GM12878 (cell line): ENCODE measurements around the gene C14orf93. TPM values are rescaled to one million over a fixed set of nuclear protein-coding genes. Genes with fewer than 3 reads are reported as not detected.

Experiments
- ATAC-seq: fragments of 200-7000 bp; cut with Tn5 transposase; 3 replicates; pipeline ENCODE4 v1.9.1; 2020; ENCODE audit warnings: mild to moderate bottlenecking, moderate library complexity
- Bru-seq: library from RNA; stranded (reverse); fragments of 400-500 nt; gene quantifications from one replicate; lab custom pipeline; 2021; lab: Mats Ljungman, UMichigan
- BruChase-seq, 2 experiments: library from RNA; stranded (reverse); fragments of 400-500 nt; gene quantifications; one replicate each; lab custom pipeline; 2021; lab: Mats Ljungman, UMichigan
- BruUV-seq: library from RNA; stranded (reverse); fragments of 400-500 nt; replicated peaks from 2 replicates; lab custom pipeline; 2021; lab: Mats Ljungman, UMichigan
- CTCF ChIA-PET: fragments of 300-600 bp; sonication (Branson Sonifier 250); formaldehyde crosslinking; extraction: SDS; loops from one replicate; lab custom pipeline; 2021; ENCODE audit warnings: inconsistent platforms; lab: Yijun Ruan, JAX
- POLR2A ChIA-PET: fragments of 350-600 bp; formaldehyde crosslinking; extraction: SDS; loops from one replicate; lab custom pipeline; 2021; ENCODE audit warnings: inconsistent platforms; lab: Charles Lee
- RAD21 ChIA-PET: fragments of 300-600 bp; sonication (Branson Sonifier 250); formaldehyde crosslinking; loops from one replicate; lab custom pipeline; 2023; ENCODE audit warnings: antibody characterized with exemption; ENCODE audit not compliant: unreplicated experiment; lab: Charles Lee
- SMC1A ChIA-PET: fragments of 300-600 bp; sonication (Branson Sonifier 250); formaldehyde crosslinking; loops from one replicate; lab custom pipeline; 2023; ENCODE audit not compliant: unreplicated experiment, uncharacterized antibody; lab: Charles Lee
- DNase-seq: peaks from one replicate; pipeline ENCODE4 v3.0.0-alpha.2; 2011; ENCODE audit warnings: low read depth, low spot score
- FAIRE-seq: peaks from 3 replicates; lab custom pipeline; 2011; peaks lifted over from hg19 to GRCh38; lab: Jason Lieb, UNC
- H2AFZ ChIP-seq: 2 replicates; pipeline ENCODE4 v1.6.0; 2011; ENCODE audit warnings: low read depth, low read length, control low read depth; ENCODE audit not compliant: control insufficient read depth
- H3K27ac ChIP-seq: 2 replicates; pipeline ENCODE4 v1.5.1; 2011; ENCODE audit warnings: control low read depth; ENCODE audit not compliant: control insufficient read depth, insufficient read depth
- H3K27me3 ChIP-seq, 2 experiments: replicated peaks in 1 of 2; 2 replicates each; pipeline versions ENCODE4 v1.6.0 to v1.6.1; 2011; ENCODE audit warnings: low read length in 1 of 2; ENCODE audit not compliant: control insufficient read depth in 2 of 2, insufficient read depth in 2 of 2
- H3K36me3 ChIP-seq, 2 experiments: 2 replicates each; pipeline ENCODE4 v1.5.1; 2011; ENCODE audit warnings: low read length in 1 of 2; ENCODE audit not compliant: control insufficient read depth in 2 of 2, insufficient read depth in 2 of 2
- H3K4me1 ChIP-seq: 2 replicates; pipeline ENCODE4 v1.6.1; 2011; ENCODE audit warnings: mild to moderate bottlenecking, low read length, moderate library complexity, mixed read lengths; ENCODE audit not compliant: control insufficient read depth, insufficient read depth
- H3K4me2 ChIP-seq: 2 replicates; pipeline ENCODE4 v1.6.0; 2011; ENCODE audit warnings: control low read depth; ENCODE audit not compliant: control insufficient read depth, insufficient read depth
- H3K4me3 ChIP-seq: fragments of 200-600 bp; sonication (generic); 2 replicates; pipeline ENCODE4 v1.5.1; 2016
- H3K79me2 ChIP-seq: 2 replicates; pipeline ENCODE4 v1.6.0; 2011; ENCODE audit warnings: low read length; ENCODE audit not compliant: control insufficient read depth, insufficient read depth
- H3K9ac ChIP-seq: 2 replicates; pipeline ENCODE4 v1.8.0; 2011; ENCODE audit warnings: low read length, control low read depth, mixed read lengths; ENCODE audit not compliant: control insufficient read depth, insufficient read depth
- H3K9me3 ChIP-seq: replicated peaks from 3 replicates; pipeline ENCODE4 v1.5.1; 2011; ENCODE audit warnings: mild to moderate bottlenecking, low read length; ENCODE audit not compliant: control insufficient read depth, insufficient read depth
- H4K20me1 ChIP-seq: 2 replicates; pipeline ENCODE4 v1.6.0; 2011; ENCODE audit not compliant: control insufficient read depth, insufficient read depth
- EED ChIP-seq: sonication (generic); IDR thresholded peaks from 2 replicates; pipeline ENCODE4 v1.6.1; 2016; ENCODE audit warnings: antibody characterized with exemption, low read depth
- EP300 ChIP-seq, 2 experiments: fragments of 150-350 bp in 1 of 2; IDR thresholded peaks; 2 replicates each; pipeline ENCODE4 v1.6.1; 2011 to 2012; ENCODE audit warnings: low read depth in 2 of 2, low read length in 2 of 2, borderline replicate concordance in 1 of 2, improper control_type of control experiment in 1 of 2, inconsistent platforms in 1 of 2; ENCODE audit not compliant: control insufficient read depth in 1 of 2
- KDM1A ChIP-seq: fragments of 200-600 bp; sonication (generic); IDR thresholded peaks from 2 replicates; pipeline ENCODE4 v1.6.1; 2016; ENCODE audit warnings: borderline replicate concordance
- MXI1 ChIP-seq: fragments of 150-350 bp; IDR thresholded peaks from 2 replicates; pipeline ENCODE4 v1.6.1; 2011; ENCODE audit warnings: low read depth, mild to moderate bottlenecking, inconsistent platforms, low read length, improper control_type of control experiment
- NRF1 ChIP-seq: conservative IDR thresholded peaks from 2 replicates; pipeline ENCODE4 v1.6.1; 2011; ENCODE audit warnings: mild to moderate bottlenecking, low read depth, low read length, improper control_type of control experiment
- POLR2A ChIP-seq: IDR thresholded peaks from 2 replicates; pipeline ENCODE4 v1.6.1; 2011; ENCODE audit warnings: low read depth, mild to moderate bottlenecking, low read length
- POU2F2 ChIP-seq: IDR thresholded peaks from 3 replicates; pipeline ENCODE4 v1.6.1; 2011; ENCODE audit warnings: low read depth, mild to moderate bottlenecking, low read length, borderline replicate concordance
- WGBS: methylation state at CpG from one replicate; pipeline ENCODE4 v1.1.6; 2016; ENCODE audit warnings: low lambda C conversion rate; ENCODE audit not compliant: insufficient replicate concordance, insufficient coverage; ENCODE audit errors: missing lambda C conversion rate; 5-methylcytosine and 5-hydroxymethylcytosine counted together
- in situ Hi-C: fragments of 300-500 bp; cut with MboI; formaldehyde crosslinking; loops from 9 replicates; pipeline ENCODE4 v1.14.3; 2018; ENCODE audit warnings: mixed read lengths
- intact Hi-C: fragments of 100-400 bp; cut with micrococcal nuclease; formaldehyde crosslinking; loops from one replicate; pipeline ENCODE4 v1.14.2; 2022; ENCODE audit not compliant: unreplicated experiment
- long read RNA-seq, 2 experiments: library from polyadenylated mRNA; unstranded; transcript quantifications; one replicate each; pipeline ENCODE4 v2.0.0, GENCODE V29; 2019 to 2020
- polyA minus RNA-seq, 3 experiments: library from RNA; depleted of rRNA, polyadenylated mRNA; stranded (reverse); fragments of >200 nt; gene quantifications; 2 replicates each; pipeline ENCODE4 v1.2.3, GENCODE V29; 2011
- polyA plus RNA-seq, 11 experiments: library from polyadenylated mRNA; depleted of rRNA in 4 of 11; unstranded in 6 of 11; stranded (reverse) in 5 of 11; fragments of >200 nt; fragmentation: Nextera tagmentation in 4 of 11; fragmentation: Illumina TruSeq in 1 of 11; extraction: Ambion mirVana in 4 of 11; extraction: Trizol in 1 of 11; gene quantifications; 1 replicate in 1 of 11; 2 replicates in 10 of 11; pipeline versions ENCODE4 v1.2.1 to v1.2.3, GENCODE V29; 2011 to 2016; ENCODE audit warnings: inconsistent platforms in 2 of 11, missing spikeins in 2 of 11, low read depth in 1 of 11
- total RNA-seq, 4 experiments: library from RNA; depleted of rRNA in 3 of 4; stranded (reverse); fragments of >200 nt in 3 of 4; fragmentation: Illumina TruSeq in 1 of 4; extraction: Trizol in 1 of 4; gene quantifications; 2 replicates each; pipeline versions ENCODE4 v1.2.1 to v1.2.3, GENCODE V29; 2013 to 2021
- TF ChIP-seq, protein P1 (sequence below): IDR thresholded peaks from 2 replicates; pipeline ENCODE4 v1.6.1; 2012; ENCODE audit warnings: improper control_type of control experiment, low read depth, low read length; ENCODE audit not compliant: insufficient replicate concordance

Gene C14orf93, protein sequence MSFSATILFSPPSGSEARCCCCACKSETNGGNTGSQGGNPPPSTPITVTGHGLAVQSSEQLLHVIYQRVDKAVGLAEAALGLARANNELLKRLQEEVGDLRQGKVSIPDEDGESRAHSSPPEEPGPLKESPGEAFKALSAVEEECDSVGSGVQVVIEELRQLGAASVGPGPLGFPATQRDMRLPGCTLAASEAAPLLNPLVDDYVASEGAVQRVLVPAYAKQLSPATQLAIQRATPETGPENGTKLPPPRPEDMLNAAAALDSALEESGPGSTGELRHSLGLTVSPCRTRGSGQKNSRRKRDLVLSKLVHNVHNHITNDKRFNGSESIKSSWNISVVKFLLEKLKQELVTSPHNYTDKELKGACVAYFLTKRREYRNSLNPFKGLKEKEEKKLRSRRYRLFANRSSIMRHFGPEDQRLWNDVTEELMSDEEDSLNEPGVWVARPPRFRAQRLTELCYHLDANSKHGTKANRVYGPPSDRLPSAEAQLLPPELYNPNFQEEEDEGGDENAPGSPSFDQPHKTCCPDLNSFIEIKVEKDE
- 7.3 and 7.7 TPM in 2 replicates for total RNA-seq (2013; cell fraction: nucleolus; rRNA removed)
- total RNA-seq (2014; rRNA removed) (11.5 and 12.2 TPM in 2 replicates), total RNA-seq (2014; rRNA removed; fragmentation: Illumina TruSeq; extraction: Trizol) (9.8 and 10.0 TPM in 2 replicates), total RNA-seq (2021) (8.5 and 11.1 TPM in 2 replicates), polyA plus RNA-seq (2011; rRNA removed) (11.7 and 13.7 TPM in 2 replicates), polyA plus RNA-seq (2014; fragmentation: Illumina TruSeq; extraction: Trizol) (10.4 and 13.9 TPM in 2 replicates), polyA plus RNA-seq (2014; fragmentation: Nextera tagmentation; extraction: Ambion mirVana) (1 to 10 TPM; 1.8 to 2.1 TPM), polyA plus RNA-seq (2014; rRNA removed) (10.5 and 12.9 TPM in 2 replicates), polyA plus RNA-seq (2016; fragmentation: Nextera tagmentation; extraction: Ambion mirVana) (1 to 10 TPM; 7.1 to 7.9 TPM), polyA minus RNA-seq (2011; rRNA and poly(A)+ RNA removed) (28.1 and 36.9 TPM in 2 replicates), Bru-seq, nascent RNA (percentile 61 among the genes with signal in this experiment), BruChase-seq, experiment 1, labeled RNA remaining after a 6-hour chase (percentile 57 among the genes with signal in this experiment), BruChase-seq, experiment 2, labeled RNA remaining after a 2-hour chase (percentile 62 among the genes with signal in this experiment)
- polyA plus RNA-seq (2011; ENCODE audit: low read depth), result 2.8 TPM
- 17.2 and 18.7 TPM in 2 replicates for polyA plus RNA-seq (2011; cell fraction: cytosol; rRNA removed)
- polyA plus RNA-seq (2011; cell fraction: nucleus; rRNA removed), result 18.2 and 20.7 TPM in 2 replicates
- 4.7 and 7.5 TPM in 2 replicates for polyA plus RNA-seq (2012)
- 3.1 and 6.5 TPM in 2 replicates for polyA minus RNA-seq (2011; cell fraction: cytosol; rRNA and poly(A)+ RNA removed)
- polyA minus RNA-seq (2011; cell fraction: nucleus; rRNA and poly(A)+ RNA removed), result 2.4 and 4.1 TPM in 2 replicates
- long read RNA-seq, experiment 1, partial matches to known transcripts, result 1 of 5 reads
- long read RNA-seq, experiment 1, other reads (novel, unspliced or antisense), result 1 of 5 reads
- long read RNA-seq, experiment 2, transcript C14orf93-201 (7 exons, 3,354 nt), result major isoform, 11 of 24 reads
- long read RNA-seq, experiment 2, partial matches to known transcripts, result 2 of 24 reads
- long read RNA-seq, experiment 2, other reads (novel, unspliced or antisense), result 7 of 24 reads

DNA sequence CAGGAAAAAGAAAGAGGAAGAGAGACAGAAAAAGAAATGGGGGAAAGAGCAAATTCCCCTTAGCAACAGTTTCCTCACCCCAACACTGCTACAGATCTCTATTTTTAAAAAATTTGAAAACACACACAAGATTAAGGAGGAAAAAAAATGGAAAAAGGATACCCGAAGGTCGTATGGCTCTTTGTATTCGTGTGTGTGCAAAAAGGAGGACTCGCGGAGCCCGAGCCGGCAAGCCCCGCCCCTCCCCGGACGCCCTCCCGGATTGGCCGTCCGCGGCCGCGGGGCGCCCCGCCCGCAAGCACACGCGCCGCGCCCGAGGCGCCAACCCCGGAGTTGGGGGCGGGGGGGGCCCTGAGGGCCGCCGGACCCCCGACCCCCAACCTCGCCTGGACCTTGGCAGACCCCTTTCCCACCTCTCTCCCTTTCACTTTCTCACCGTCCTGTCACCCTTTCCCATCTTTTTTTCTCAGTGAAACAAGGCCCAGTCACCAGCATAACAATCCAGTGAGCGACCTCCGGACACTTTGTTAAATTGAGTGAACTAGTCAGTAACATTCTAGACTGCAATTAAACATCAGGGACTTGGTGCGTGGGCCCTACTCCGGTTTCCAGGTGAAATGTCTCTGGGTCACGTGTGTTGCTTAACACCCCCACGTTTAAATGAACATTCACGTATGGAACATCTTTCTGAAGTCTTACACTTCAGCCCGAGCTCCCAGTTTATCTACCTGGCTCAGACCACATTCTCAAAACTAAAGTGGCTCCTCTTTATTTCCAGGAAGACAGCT is at the start of gene C14orf93:
Gene C14orf93, minus strand, starts transcription at position 205 of the 788 bp plus-strand sequence. CDS start 11,120 bp downstream, outside the sequence.
- BruUV-seq, result no TSS peak
- 2% methylated on average over 18 of the region's 40 CpGs for WGBS
- SMC1A ChIA-PET, result interaction anchor here (0.6 to 1.9 kb wide), 6 partner anchors 10 to 37 kb away, joined by 3 to 5 read pairs (median 4); no protein-coding TSS in a partner anchor
- ATAC-seq (peak; percentile 62), DNase-seq (no peak), FAIRE-seq (peak; percentile 35)
- intact Hi-C loops, result no loop called here
- in situ Hi-C loops, result no loop called here
- peaks cover 9% of the 10 kb centered on the region for H3K79me2 ChIP-seq
- peak within 1 kb of the TSS; percentile 98 for H3K4me2 ChIP-seq
- H3K9ac ChIP-seq, result peak within 1 kb of the TSS; percentile 84
- RAD21 ChIA-PET, result interaction anchor here (0.6 to 1.4 kb wide), 4 partner anchors 10 to 24 kb away, joined by 3 to 5 read pairs (median 4); no protein-coding TSS in a partner anchor
- POLR2A ChIA-PET, result interaction anchor here (0.7 to 1.1 kb wide), 2 partner anchors 10 to 270 kb away, joined by 3 to 7 read pairs; no protein-coding TSS in a partner anchor
- peak within 1 kb of the TSS; percentile 82 for H3K27ac ChIP-seq
- no peaks in the 10 kb centered on the region for H3K36me3 ChIP-seq
- peak within 1 kb of the TSS; percentile 85 for H2AFZ ChIP-seq
- H3K27me3 ChIP-seq, result no peaks in the 10 kb centered on the region
- H3K4me3 ChIP-seq, result peak within 1 kb of the TSS; percentile 76
- H4K20me1 ChIP-seq, result no peaks in the 10 kb centered on the region
- H3K9me3 ChIP-seq, result no peaks in the 10 kb centered on the region
- CTCF ChIA-PET, result interaction anchor here (0.9 to 1.7 kb wide), 4 partner anchors 19 to 61 kb away, joined by 3 to 5 read pairs (median 3); no protein-coding TSS in a partner anchor
- H3K4me1 ChIP-seq, result peaks cover 21% of the 10 kb centered on the region
- TF ChIP-seq POLR2A (peak; percentile 45), NRF1 (no peak), EP300 (IDR thresholded peaks at IDR 0.05; ENCODE audit: borderline replicate concordance in 1 of 2, control insufficient read depth in 1 of 2, low read depth in 2 of 2, low read length in 2 of 2) (no peak), POU2F2 (no peak), KDM1A (0 out of 2 replicates have a peak, but pooled peaks have one; percentile 66), EED (no peak), MXI1 (peak; percentile 76)
- TF ChIP-seq, protein P1, sequence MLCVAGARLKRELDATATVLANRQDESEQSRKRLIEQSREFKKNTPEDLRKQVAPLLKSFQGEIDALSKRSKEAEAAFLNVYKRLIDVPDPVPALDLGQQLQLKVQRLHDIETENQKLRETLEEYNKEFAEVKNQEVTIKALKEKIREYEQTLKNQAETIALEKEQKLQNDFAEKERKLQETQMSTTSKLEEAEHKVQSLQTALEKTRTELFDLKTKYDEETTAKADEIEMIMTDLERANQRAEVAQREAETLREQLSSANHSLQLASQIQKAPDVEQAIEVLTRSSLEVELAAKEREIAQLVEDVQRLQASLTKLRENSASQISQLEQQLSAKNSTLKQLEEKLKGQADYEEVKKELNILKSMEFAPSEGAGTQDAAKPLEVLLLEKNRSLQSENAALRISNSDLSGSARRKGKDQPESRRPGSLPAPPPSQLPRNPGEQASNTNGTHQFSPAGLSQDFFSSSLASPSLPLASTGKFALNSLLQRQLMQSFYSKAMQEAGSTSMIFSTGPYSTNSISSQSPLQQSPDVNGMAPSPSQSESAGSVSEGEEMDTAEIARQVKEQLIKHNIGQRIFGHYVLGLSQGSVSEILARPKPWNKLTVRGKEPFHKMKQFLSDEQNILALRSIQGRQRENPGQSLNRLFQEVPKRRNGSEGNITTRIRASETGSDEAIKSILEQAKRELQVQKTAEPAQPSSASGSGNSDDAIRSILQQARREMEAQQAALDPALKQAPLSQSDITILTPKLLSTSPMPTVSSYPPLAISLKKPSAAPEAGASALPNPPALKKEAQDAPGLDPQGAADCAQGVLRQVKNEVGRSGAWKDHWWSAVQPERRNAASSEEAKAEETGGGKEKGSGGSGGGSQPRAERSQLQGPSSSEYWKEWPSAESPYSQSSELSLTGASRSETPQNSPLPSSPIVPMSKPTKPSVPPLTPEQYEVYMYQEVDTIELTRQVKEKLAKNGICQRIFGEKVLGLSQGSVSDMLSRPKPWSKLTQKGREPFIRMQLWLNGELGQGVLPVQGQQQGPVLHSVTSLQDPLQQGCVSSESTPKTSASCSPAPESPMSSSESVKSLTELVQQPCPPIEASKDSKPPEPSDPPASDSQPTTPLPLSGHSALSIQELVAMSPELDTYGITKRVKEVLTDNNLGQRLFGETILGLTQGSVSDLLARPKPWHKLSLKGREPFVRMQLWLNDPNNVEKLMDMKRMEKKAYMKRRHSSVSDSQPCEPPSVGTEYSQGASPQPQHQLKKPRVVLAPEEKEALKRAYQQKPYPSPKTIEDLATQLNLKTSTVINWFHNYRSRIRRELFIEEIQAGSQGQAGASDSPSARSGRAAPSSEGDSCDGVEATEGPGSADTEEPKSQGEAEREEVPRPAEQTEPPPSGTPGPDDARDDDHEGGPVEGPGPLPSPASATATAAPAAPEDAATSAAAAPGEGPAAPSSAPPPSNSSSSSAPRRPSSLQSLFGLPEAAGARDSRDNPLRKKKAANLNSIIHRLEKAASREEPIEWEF, result no peak
